HEK293 (cell line): ENCODE measurements around the gene ZNF646.

Experiments used
- HOXA7 ChIP-seq: sonication (generic); formaldehyde crosslinking; IDR thresholded peaks from 2 replicates; pipeline ENCODE4 v1.8.1; 2022; ENCODE audit warnings: missing genetic modification reagents, borderline replicate concordance
- KLF10 ChIP-seq: fragments of 450-650 bp; IDR thresholded peaks from 2 replicates; pipeline ENCODE4 v1.5.1; 2018; ENCODE audit warnings: missing biosample characterization, mild to moderate bottlenecking, missing genetic modification characterization
- PBX3 ChIP-seq: sonication (generic); formaldehyde crosslinking; IDR thresholded peaks from 2 replicates; pipeline ENCODE4 v1.8.1; 2022; ENCODE audit warnings: mild to moderate bottlenecking, moderate library complexity, missing genetic modification reagents
- ZNF555 ChIP-seq: fragments of 450-650 bp; formaldehyde crosslinking; conservative IDR thresholded peaks from 2 replicates; pipeline ENCODE4 v1.5.1; 2017; ENCODE audit warnings: missing biosample characterization, mild to moderate bottlenecking, missing genetic modification characterization, inconsistent platforms
- ZNF639 ChIP-seq: fragments of 450-650 bp; formaldehyde crosslinking; IDR thresholded peaks from 2 replicates; pipeline ENCODE4 v1.5.1; 2016; ENCODE audit warnings: missing biosample characterization, missing genetic modification characterization
- ZSCAN16 ChIP-seq: fragments of 450-650 bp; formaldehyde crosslinking; IDR thresholded peaks from 2 replicates; pipeline ENCODE4 v1.5.1; 2016; ENCODE audit warnings: missing biosample characterization, missing genetic modification characterization
- TF ChIP-seq, protein P1 (sequence below): fragments of 450-650 bp; formaldehyde crosslinking; IDR thresholded peaks from 2 replicates; pipeline ENCODE4 v1.5.1; 2016; ENCODE audit warnings: missing biosample characterization, missing genetic modification characterization
- TF ChIP-seq, protein P2 (sequence below): fragments of 450-650 bp; formaldehyde crosslinking; IDR thresholded peaks from 2 replicates; pipeline ENCODE4 v1.5.1; 2016; ENCODE audit warnings: missing biosample characterization, missing genetic modification characterization
- TF ChIP-seq, protein P3 (sequence below): fragments of 450-650 bp; formaldehyde crosslinking; IDR thresholded peaks from 2 replicates; pipeline ENCODE4 v1.5.1; 2016; ENCODE audit warnings: missing biosample characterization, missing genetic modification characterization

DNA sequence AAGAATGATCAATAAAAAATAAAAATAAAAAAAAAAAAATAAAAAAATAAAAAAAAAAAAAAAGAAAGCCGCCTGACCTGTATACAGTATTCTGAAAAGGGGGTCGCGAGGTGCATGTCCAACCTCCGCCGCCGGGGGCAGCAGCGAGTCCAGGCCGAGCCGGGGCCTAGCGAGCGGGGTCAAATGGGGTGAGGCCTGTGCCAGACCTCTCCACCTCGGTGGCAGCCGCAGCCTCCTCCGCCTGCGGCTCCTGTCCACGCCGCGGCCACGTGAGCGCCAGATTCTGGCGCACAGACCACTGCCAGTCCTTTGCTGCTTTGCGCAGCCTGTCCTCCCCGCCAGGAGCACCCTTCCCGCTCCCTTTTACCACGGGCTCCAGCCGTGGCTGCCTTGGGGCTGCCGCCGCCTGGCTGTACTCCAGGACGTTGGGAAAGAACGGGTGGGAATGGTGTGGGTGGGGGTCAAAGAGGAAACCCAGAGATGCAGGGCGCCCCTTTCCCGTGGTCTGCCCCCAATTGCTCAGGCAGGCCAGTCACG is 31.5 kb downstream of the ZNF646 start:
- TF ChIP-seq, protein P1, sequence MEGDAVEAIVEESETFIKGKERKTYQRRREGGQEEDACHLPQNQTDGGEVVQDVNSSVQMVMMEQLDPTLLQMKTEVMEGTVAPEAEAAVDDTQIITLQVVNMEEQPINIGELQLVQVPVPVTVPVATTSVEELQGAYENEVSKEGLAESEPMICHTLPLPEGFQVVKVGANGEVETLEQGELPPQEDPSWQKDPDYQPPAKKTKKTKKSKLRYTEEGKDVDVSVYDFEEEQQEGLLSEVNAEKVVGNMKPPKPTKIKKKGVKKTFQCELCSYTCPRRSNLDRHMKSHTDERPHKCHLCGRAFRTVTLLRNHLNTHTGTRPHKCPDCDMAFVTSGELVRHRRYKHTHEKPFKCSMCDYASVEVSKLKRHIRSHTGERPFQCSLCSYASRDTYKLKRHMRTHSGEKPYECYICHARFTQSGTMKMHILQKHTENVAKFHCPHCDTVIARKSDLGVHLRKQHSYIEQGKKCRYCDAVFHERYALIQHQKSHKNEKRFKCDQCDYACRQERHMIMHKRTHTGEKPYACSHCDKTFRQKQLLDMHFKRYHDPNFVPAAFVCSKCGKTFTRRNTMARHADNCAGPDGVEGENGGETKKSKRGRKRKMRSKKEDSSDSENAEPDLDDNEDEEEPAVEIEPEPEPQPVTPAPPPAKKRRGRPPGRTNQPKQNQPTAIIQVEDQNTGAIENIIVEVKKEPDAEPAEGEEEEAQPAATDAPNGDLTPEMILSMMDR: peak; percentile 84
- TF ChIP-seq, protein P2, sequence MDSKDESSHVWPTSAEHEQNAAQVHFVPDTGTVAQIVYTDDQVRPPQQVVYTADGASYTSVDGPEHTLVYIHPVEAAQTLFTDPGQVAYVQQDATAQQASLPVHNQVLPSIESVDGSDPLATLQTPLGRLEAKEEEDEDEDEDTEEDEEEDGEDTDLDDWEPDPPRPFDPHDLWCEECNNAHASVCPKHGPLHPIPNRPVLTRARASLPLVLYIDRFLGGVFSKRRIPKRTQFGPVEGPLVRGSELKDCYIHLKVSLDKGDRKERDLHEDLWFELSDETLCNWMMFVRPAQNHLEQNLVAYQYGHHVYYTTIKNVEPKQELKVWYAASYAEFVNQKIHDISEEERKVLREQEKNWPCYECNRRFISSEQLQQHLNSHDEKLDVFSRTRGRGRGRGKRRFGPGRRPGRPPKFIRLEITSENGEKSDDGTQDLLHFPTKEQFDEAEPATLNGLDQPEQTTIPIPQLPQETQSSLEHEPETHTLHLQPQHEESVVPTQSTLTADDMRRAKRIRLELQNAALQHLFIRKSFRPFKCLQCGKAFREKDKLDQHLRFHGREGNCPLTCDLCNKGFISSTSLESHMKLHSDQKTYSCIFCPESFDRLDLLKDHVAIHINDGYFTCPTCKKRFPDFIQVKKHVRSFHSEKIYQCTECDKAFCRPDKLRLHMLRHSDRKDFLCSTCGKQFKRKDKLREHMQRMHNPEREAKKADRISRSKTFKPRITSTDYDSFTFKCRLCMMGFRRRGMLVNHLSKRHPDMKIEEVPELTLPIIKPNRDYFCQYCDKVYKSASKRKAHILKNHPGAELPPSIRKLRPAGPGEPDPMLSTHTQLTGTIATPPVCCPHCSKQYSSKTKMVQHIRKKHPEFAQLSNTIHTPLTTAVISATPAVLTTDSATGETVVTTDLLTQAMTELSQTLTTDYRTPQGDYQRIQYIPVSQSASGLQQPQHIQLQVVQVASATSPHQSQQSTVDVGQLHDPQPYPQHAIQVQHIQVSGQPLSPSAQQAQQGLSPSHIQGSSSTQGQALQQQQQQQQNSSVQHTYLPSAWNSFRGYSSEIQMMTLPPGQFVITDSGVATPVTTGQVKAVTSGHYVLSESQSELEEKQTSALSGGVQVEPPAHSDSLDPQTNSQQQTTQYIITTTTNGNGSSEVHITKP (tag by site-specific recombination): no peak
- TF ChIP-seq PBX3 (CRISPR knock-in tag): no peak
- peak; percentile 35; the same call in 1 of the 2 replicates for TF ChIP-seq ZNF639 (tag by site-specific recombination)
- TF ChIP-seq, protein P3, sequence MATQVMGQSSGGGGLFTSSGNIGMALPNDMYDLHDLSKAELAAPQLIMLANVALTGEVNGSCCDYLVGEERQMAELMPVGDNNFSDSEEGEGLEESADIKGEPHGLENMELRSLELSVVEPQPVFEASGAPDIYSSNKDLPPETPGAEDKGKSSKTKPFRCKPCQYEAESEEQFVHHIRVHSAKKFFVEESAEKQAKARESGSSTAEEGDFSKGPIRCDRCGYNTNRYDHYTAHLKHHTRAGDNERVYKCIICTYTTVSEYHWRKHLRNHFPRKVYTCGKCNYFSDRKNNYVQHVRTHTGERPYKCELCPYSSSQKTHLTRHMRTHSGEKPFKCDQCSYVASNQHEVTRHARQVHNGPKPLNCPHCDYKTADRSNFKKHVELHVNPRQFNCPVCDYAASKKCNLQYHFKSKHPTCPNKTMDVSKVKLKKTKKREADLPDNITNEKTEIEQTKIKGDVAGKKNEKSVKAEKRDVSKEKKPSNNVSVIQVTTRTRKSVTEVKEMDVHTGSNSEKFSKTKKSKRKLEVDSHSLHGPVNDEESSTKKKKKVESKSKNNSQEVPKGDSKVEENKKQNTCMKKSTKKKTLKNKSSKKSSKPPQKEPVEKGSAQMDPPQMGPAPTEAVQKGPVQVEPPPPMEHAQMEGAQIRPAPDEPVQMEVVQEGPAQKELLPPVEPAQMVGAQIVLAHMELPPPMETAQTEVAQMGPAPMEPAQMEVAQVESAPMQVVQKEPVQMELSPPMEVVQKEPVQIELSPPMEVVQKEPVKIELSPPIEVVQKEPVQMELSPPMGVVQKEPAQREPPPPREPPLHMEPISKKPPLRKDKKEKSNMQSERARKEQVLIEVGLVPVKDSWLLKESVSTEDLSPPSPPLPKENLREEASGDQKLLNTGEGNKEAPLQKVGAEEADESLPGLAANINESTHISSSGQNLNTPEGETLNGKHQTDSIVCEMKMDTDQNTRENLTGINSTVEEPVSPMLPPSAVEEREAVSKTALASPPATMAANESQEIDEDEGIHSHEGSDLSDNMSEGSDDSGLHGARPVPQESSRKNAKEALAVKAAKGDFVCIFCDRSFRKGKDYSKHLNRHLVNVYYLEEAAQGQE (tag by site-specific recombination): no peak
- TF ChIP-seq KLF10 (tag by site-specific recombination): no peak
- TF ChIP-seq ZSCAN16 (tag by site-specific recombination): no peak
- TF ChIP-seq HOXA7 (CRISPR knock-in tag): no peak
- TF ChIP-seq ZNF555: no peak
